ENCODE data around the gene ASNSD1. TPM values are rescaled to one million over a fixed set of nuclear protein-coding genes. Genes with fewer than 3 reads are reported as not detected.
A peak's percentile ranks its signal among the peaks of the same experiment; 100 is the strongest.

The ASNSD1 gene
- total and polyA plus RNA-seq, 2 of the 13 experiments (the other 11 are each of a cell fraction or from before 2014, with no cell fraction given) = 35.1 to 96.6 TPM

DNA sequence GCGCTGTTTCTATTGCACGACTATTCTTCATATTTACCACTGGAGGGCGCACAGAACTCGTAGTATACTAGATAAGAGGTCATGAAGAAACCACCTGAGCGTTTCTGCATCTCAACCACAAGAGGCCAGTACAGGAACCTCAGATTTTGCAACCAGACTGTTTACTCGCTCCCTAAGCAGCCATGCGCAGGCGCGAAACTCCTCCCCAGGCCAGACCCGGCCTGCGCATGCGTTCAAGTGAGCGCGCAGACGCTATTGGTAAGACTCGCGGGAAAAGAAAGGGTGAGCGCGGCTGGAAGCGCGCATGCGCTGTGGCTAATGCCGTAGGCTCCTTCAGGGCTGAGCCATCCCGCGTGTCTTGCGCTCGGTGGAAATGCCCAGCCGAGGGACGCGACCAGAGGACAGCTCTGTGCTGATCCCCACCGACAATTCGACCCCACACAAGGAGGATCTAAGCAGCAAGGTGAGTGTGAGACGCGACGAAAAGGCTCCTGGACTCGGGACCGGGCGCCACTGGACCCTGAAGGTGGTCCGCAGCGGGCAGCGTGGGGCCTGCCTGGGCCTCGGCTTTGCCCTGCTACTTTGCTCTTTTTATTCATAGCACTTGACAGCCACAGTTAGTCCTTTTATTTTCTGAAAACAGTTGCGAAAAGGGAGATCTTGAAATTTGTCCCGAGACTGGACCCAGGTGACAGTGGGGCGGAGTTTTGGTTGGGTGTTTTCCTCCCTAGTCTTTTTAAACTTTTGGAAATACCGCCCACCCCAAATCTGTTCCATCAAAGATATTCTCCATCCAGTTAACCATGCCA, at the start of gene ASNSD1 (continued):
- TF ChIP-seq ZNF569 (CRISPR knock-in tag; IDR thresholded peaks at IDR 0.05; ENCODE audit: borderline replicate concordance) (peak; percentile 49; the same call in 1 of the 2 replicates), ZNF777 (CRISPR knock-in tag; IDR thresholded peaks at IDR 0.05) (peak; percentile 63; the same call in 1 of the 2 replicates), PHF5A (CRISPR knock-in tag; IDR thresholded peaks at IDR 0.05; ENCODE audit: low read depth, unreplicated experiment) (peak; percentile 74), MEIS2 (CRISPR knock-in tag; IDR thresholded peaks at IDR 0.05) (peak; percentile 52), ATF7 (IDR thresholded peaks at IDR 0.05) (no peak), ATF7 (CRISPR knock-in tag; IDR thresholded peaks at IDR 0.05) (peak; percentile 63; the same call in 1 of the 2 replicates), THAP11 (CRISPR knock-in tag; IDR thresholded peaks at IDR 0.05) (peak; percentile 84), SAFB2 (CRISPR knock-in tag; IDR thresholded peaks at IDR 0.05; ENCODE audit: borderline replicate concordance, low read depth) (no peak), NR2F1 (CRISPR knock-in tag; IDR thresholded peaks at IDR 0.05) (no peak; a peak in 1 of 4 replicates), ARNT2 (CRISPR knock-in tag; IDR thresholded peaks at IDR 0.05; ENCODE audit: low read depth) (peak; percentile 96), SMARCE1 (IDR thresholded peaks at IDR 0.05; ENCODE audit: borderline replicate concordance) (no peak), KDM3A (CRISPR knock-in tag; IDR thresholded peaks at IDR 0.05; ENCODE audit: low read depth) (peak; percentile 63; the same call in 1 of the 2 replicates), ZMYM3 (CRISPR knock-in tag; IDR thresholded peaks at IDR 0.05) (peak; percentile 64; the same call in 1 of the 2 replicates), RXRB (CRISPR knock-in tag; IDR thresholded peaks at IDR 0.05; ENCODE audit: borderline replicate concordance) (peak; percentile 39; the same call in 1 of the 2 replicates), ZNF678 (CRISPR knock-in tag; IDR thresholded peaks at IDR 0.05) (peak; percentile 92), KMT2A (CRISPR knock-in tag; IDR thresholded peaks at IDR 0.05) (peak; percentile 93), SMAD9 (CRISPR knock-in tag; IDR thresholded peaks at IDR 0.05) (peak; percentile 89; the same call in 1 of the 2 replicates), SKI (IDR thresholded peaks at IDR 0.05; ENCODE audit: partially characterized antibody) (peak; percentile 31)
- TF ChIP-seq, protein P1, sequence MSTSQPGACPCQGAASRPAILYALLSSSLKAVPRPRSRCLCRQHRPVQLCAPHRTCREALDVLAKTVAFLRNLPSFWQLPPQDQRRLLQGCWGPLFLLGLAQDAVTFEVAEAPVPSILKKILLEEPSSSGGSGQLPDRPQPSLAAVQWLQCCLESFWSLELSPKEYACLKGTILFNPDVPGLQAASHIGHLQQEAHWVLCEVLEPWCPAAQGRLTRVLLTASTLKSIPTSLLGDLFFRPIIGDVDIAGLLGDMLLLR (CRISPR knock-in tag; IDR thresholded peaks at IDR 0.05) = peak; percentile 92
- TF ChIP-seq, protein P2, sequence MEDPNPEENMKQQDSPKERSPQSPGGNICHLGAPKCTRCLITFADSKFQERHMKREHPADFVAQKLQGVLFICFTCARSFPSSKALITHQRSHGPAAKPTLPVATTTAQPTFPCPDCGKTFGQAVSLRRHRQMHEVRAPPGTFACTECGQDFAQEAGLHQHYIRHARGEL (CRISPR knock-in tag; IDR thresholded peaks at IDR 0.05) = 0 out of 2 replicates have a peak, but pooled peaks have one; percentile 75
- TF ChIP-seq, protein P3, sequence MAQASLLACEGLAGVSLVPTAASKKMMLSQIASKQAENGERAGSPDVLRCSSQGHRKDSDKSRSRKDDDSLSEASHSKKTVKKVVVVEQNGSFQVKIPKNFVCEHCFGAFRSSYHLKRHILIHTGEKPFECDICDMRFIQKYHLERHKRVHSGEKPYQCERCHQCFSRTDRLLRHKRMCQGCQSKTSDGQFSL (CRISPR knock-in tag; IDR thresholded peaks at IDR 0.05) = no peak
- TF ChIP-seq, protein P4, sequence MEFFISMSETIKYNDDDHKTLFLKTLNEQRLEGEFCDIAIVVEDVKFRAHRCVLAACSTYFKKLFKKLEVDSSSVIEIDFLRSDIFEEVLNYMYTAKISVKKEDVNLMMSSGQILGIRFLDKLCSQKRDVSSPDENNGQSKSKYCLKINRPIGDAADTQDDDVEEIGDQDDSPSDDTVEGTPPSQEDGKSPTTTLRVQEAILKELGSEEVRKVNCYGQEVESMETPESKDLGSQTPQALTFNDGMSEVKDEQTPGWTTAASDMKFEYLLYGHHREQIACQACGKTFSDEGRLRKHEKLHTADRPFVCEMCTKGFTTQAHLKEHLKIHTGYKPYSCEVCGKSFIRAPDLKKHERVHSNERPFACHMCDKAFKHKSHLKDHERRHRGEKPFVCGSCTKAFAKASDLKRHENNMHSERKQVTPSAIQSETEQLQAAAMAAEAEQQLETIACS (CRISPR knock-in tag; IDR thresholded peaks at IDR 0.05) = peak; percentile 15; the same call in 1 of the 2 replicates
- TF ChIP-seq, protein P5, sequence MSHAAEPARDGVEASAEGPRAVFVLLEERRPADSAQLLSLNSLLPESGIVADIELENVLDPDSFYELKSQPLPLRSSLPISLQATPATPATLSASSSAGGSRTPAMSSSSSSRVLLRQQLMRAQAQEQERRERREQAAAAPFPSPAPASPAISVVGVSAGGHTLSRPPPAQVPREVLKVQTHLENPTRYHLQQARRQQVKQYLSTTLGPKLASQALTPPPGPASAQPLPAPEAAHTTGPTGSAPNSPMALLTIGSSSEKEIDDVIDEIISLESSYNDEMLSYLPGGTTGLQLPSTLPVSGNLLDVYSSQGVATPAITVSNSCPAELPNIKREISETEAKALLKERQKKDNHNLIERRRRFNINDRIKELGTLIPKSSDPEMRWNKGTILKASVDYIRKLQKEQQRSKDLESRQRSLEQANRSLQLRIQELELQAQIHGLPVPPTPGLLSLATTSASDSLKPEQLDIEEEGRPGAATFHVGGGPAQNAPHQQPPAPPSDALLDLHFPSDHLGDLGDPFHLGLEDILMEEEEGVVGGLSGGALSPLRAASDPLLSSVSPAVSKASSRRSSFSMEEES (CRISPR knock-in tag; IDR thresholded peaks at IDR 0.05) = peak; percentile 64

Measured in HepG2 (cell line).